Measurements from ENCODE around the gene ARL8B. TPM values are rescaled to one million over a fixed set of nuclear protein-coding genes. Genes with fewer than 3 reads are reported as not detected.

The ARL8B gene
- total RNA-seq, 3 donors from 2014 or later: 49.3 to 68.5 (median 57.6) TPM

GRCh38 chr3:5229414-5229813 lies 107.3 kb downstream of the ARL8B start:
- no peaks in the 10 kb centered on the region for H3K36me3 ChIP-seq (ENCODE audit: low read depth)
- ATAC-seq: no peak
- intact Hi-C loops (cut with DNase I, micrococcal nuclease): no loop called here
- TF ChIP-seq CTCF (IDR thresholded peaks at IDR 0.05): no peak
- H3K9me3 ChIP-seq: no peaks in the 10 kb centered on the region
- no peaks in the 10 kb centered on the region for H3K4me1 ChIP-seq (ENCODE audit: low read depth)
- H3K4me3 ChIP-seq: no peak overlapping the region
- no peak for DNase-seq

Other genes starting within 250 kb of the ARL8B start
- gene BHLHE40, start 142.9 kb upstream of the ARL8B start, total RNA-seq: 10 to 100 TPM; 40.2 to 45.5 (median 42.9) TPM
- 10 to 100 TPM; 30.3 to 52.6 (median 45.4) TPM for gene EDEM1, start 65.4 kb downstream of the ARL8B start, total RNA-seq

All from mucosa of descending colon (tissue), 3 donors.